Activated CD8-positive, alpha-beta T cell treated with anti-CD3 and anti-CD28 coated beads, Interleukin-2, amount 10 ng/mL, durations not matched to agents 7 days and 5 days (primary cell): ENCODE results near the gene ASIC4. TPM values are rescaled to one million over a fixed set of nuclear protein-coding genes. Genes with fewer than 3 reads are reported as not detected.

Experiments
- ATAC-seq: fragments of 150-1000 bp; cut with Tn5 transposase; one replicate; pipeline ENCODE4 v1.10.0; 2021; ENCODE audit warnings: moderate library complexity
- CTCF ChIA-PET: fragments of 350-600 bp; sonication (Branson Sonifier 250); formaldehyde crosslinking; loops from one replicate; lab custom pipeline; 2021; ENCODE audit warnings: antibody characterized with exemption; lab: Charles Lee
- POLR2A ChIA-PET: fragments of 350-600 bp; sonication (Branson Sonifier 250); formaldehyde crosslinking; loops from one replicate; lab custom pipeline; 2021; ENCODE audit warnings: antibody characterized with exemption; lab: Charles Lee
- DNase-seq: peaks from one replicate; pipeline ENCODE4 v3.0.0-alpha.2; 2020
- H3K27ac Mint-ChIP-seq: one replicate; pipeline ENCODE4 v1.8.0; 2021; ENCODE audit warnings: mild to moderate bottlenecking, mixed read lengths
- H3K27me3 Mint-ChIP-seq: one replicate; pipeline ENCODE4 v1.8.0; 2021; ENCODE audit warnings: low read depth, mixed read lengths
- H3K36me3 Mint-ChIP-seq: one replicate; pipeline ENCODE4 v1.8.0; 2021; ENCODE audit warnings: low read depth, mixed read lengths
- H3K4me1 Mint-ChIP-seq: one replicate; pipeline ENCODE4 v1.8.0; 2021; ENCODE audit warnings: low read depth, mixed read lengths
- H3K4me3 Mint-ChIP-seq: one replicate; pipeline ENCODE4 v1.8.0; 2021; ENCODE audit warnings: mild to moderate bottlenecking, mixed read lengths
- H3K9me3 Mint-ChIP-seq: one replicate; pipeline ENCODE4 v1.8.0; 2022; ENCODE audit warnings: mixed read lengths; ENCODE audit not compliant: insufficient read depth
- total RNA-seq, 2 experiments: library from RNA; stranded (reverse); gene quantifications; one replicate each; pipeline ENCODE4 v1.2.3, GENCODE V29; 2021

Gene ASIC4
- total RNA-seq, 2 experiments from 2014 or later, result not detected

GRCh38 chr2:219510512-219511135, 3.7 kb upstream of the ASIC4 start:
- POLR2A ChIA-PET, result interaction anchor here (0.6 kb wide), 1 partner anchor 618 kb away, joined by 3 read pairs; no protein-coding TSS in a partner anchor
- H3K27ac Mint-ChIP-seq, result no peak overlapping the region
- no peak overlapping the region for H3K4me3 Mint-ChIP-seq
- peaks cover 2% of the 10 kb centered on the region for H3K36me3 Mint-ChIP-seq
- peaks cover 15% of the 10 kb centered on the region for H3K4me1 Mint-ChIP-seq
- ATAC-seq, result no peak
- peaks cover 49% of the 10 kb centered on the region for H3K27me3 Mint-ChIP-seq
- no peaks in the 10 kb centered on the region for H3K9me3 Mint-ChIP-seq
- DNase-seq, result no peak
- CTCF ChIA-PET, result interaction anchor here (0.6 to 4.1 kb wide), 8 partner anchors 10 to 92 kb away, joined by 3 to 34 read pairs (median 5); partner anchors contain the start of gene GMPPA

DNA sequence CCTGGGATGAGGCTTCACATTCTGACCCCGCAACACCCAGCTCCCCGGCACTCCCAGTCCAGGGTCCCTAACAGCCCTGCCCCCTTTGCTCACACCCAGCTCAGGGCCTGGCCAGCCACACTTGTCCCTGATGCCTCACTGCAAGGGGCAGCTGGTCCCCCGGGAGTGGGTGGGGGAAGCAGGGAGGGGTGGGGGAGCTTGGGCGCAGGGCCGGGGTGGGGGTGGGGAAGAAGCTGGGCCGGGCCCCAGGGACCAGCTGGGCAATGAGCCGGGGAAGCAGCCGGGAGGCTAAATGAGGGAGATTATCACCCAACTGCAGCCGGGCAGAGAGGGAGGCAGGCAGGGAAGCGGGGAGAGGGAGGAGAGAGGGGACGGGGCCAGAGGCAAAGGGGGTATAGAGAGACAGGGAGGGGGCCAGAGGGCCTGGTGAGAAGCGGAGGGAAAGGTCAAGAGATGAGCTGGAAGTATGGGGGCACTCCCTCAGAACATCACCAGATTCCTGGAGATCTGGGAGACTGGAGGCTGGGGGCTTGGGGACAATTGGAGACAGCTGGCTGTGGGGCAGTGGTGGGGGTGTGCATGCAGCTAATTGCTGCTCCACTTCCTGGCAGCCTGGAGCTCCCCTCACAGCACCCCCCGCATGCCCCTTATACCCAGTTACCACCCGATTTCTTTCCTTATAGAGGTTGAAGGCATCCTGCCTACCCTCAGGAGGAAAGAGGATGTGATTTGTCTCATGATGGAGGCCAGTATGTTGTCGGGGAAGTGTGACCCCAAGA, 2.5 kb upstream of the ASIC4 start:
- H3K27me3 Mint-ChIP-seq, result peaks cover 59% of the 10 kb centered on the region
- H3K4me3 Mint-ChIP-seq, result no peak overlapping the region
- no peak overlapping the region for H3K27ac Mint-ChIP-seq
- H3K36me3 Mint-ChIP-seq, result peaks cover under 1% of the 10 kb centered on the region
- peaks cover 15% of the 10 kb centered on the region for H3K4me1 Mint-ChIP-seq
- CTCF ChIA-PET, result interaction anchor here (0.8 to 4.1 kb wide), 5 partner anchors 11 to 131 kb away, joined by 3 to 22 read pairs (median 3); no protein-coding TSS in a partner anchor
- no peak for ATAC-seq
- H3K9me3 Mint-ChIP-seq, result no peaks in the 10 kb centered on the region
- POLR2A ChIA-PET, result interaction anchor here (0.6 kb wide), 1 partner anchor 12 kb away, joined by 6 read pairs; no protein-coding TSS in a partner anchor
- no peak for DNase-seq

- ATAC-seq (no peak), DNase-seq (no peak)
- Mint-ChIP-seq H3K4me3 (no peak overlapping the region), H3K9me3 (no peaks in the 10 kb centered on the region), H3K36me3 (no peaks in the 10 kb centered on the region), H3K27me3 (peaks cover 67% of the 10 kb centered on the region), H3K4me1 (peaks cover 15% of the 10 kb centered on the region), H3K27ac (no peak overlapping the region)
- CTCF ChIA-PET, result interaction anchor here (0.7 to 4.1 kb wide), 5 partner anchors 12 to 130 kb away, joined by 3 to 22 read pairs (median 3); partner anchors contain the start of gene GMPPA
- POLR2A ChIA-PET, result no interaction called here
Observed at GRCh38 chr2:219512524-219513216, 1.6 kb upstream of the ASIC4 start.

- Mint-ChIP-seq H3K36me3 (no peaks in the 10 kb centered on the region), H3K9me3 (no peaks in the 10 kb centered on the region), H3K4me3 (no peak overlapping the region), H3K4me1 (peaks cover 15% of the 10 kb centered on the region), H3K27ac (no peak overlapping the region), H3K27me3 (peaks cover 75% of the 10 kb centered on the region)
- DNase-seq, result no peak
- POLR2A ChIA-PET, result no interaction called here
- no peak for ATAC-seq
- CTCF ChIA-PET, result interaction anchor here (1.0 to 4.1 kb wide), 4 partner anchors 14 to 129 kb away, joined by 3 to 22 read pairs (median 3); no protein-coding TSS in a partner anchor
Observed at GRCh38 chr2:219513787-219514186, 495 bp upstream of the ASIC4 start.

DNA sequence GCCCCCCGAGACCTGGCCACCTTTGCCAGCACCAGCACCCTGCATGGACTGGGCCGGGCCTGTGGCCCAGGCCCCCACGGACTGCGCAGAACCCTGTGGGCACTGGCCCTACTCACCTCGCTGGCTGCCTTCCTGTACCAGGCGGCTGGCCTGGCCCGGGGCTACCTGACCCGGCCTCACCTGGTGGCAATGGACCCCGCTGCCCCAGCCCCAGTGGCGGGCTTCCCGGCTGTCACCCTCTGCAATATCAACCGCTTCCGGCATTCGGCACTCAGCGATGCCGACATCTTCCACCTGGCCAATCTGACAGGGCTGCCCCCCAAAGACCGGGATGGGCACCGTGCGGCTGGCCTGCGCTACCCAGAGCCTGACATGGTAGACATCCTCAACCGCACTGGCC, 554 bp downstream of the ASIC4 start:
- POLR2A ChIA-PET, result interaction anchor here (0.6 to 0.7 kb wide), 2 partner anchors 11 to 18 kb away, joined by 3 read pairs; no protein-coding TSS in a partner anchor
- Mint-ChIP-seq H3K36me3 (no peaks in the 10 kb centered on the region), H3K4me1 (peaks cover 12% of the 10 kb centered on the region), H3K27ac (no peak overlapping the region), H3K27me3 (peaks cover 73% of the 10 kb centered on the region), H3K4me3 (no peak overlapping the region), H3K9me3 (no peaks in the 10 kb centered on the region)
- DNase-seq, result no peak
- CTCF ChIA-PET, result interaction anchor here (1.0 to 4.1 kb wide), 4 partner anchors 15 to 16 kb away, joined by 3 to 22 read pairs (median 4); partner anchors contain the start of gene GMPPA
- ATAC-seq, result no peak

DNA sequence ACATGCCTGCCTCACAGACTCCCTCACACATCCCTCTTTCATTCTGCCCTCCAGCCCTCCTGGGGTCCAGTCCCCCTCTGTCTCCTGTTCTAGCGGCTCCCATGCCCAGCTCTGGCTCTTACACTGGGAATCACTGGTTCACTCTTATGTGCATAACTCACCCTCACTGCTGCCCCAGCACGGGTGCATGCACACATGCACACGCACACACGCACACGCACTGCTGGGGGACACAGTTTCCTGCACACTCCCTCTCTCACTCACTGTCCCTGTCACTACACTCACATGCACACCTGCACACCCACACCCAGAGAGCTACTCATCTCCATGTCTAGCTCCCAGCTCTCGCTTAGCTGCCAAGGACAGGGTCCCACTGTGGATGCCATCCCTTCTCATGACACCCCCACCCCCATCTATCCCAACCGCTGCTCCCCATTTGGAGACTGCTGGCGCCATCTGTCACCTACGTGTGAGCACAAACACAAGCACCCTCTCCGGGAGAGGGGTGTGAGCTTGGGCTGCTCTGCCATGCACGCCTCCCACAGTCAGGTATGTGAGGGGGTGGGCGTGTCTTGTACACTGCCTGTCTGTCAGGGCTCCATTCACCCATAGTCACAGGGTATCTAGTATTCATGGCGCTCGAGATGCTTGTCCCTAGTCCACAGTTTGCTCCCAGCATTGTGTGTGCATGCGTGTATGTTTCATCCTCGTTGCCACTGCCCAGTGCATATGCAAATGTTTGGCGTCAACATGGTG, 1.8 kb downstream of the ASIC4 start:
- CTCF ChIA-PET, result interaction anchor here (1.0 to 1.7 kb wide), 2 partner anchors 13 to 17 kb away, joined by 4 to 5 read pairs; partner anchors contain the start of gene GMPPA
- no peak for DNase-seq

DNA sequence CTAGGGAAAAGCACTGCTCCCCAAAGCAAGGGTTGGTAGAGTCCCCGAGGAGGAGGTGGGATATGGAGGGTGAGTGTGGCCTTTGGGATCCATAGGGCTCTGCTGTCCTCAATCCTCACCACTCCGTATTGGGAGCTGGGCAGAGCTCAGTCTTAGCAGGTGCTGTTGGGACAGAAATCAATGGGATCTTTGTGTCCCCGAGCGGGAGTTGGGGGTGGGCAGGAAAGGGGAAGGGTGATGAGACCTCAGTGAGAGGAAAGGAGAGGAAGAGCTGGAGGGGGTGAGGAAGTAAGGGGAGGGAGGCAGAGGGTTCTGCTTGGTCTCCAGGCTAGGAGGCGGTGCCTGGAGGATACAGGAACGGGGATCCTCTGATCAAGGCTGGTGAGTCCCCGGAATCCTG, 2.6 kb downstream of the ASIC4 start:
- ChIA-PET CTCF (no interaction called here), POLR2A (no interaction called here)
- DNase-seq (no peak), ATAC-seq (no peak)
- Mint-ChIP-seq H3K27ac (no peak overlapping the region), H3K9me3 (no peaks in the 10 kb centered on the region), H3K36me3 (no peaks in the 10 kb centered on the region), H3K4me3 (no peak overlapping the region), H3K4me1 (peaks cover 9% of the 10 kb centered on the region), H3K27me3 (peaks cover 71% of the 10 kb centered on the region)

More for the DNA sequence above, 1.8 kb downstream of the ASIC4 start:
- POLR2A ChIA-PET, result no interaction called here
- peaks cover 9% of the 10 kb centered on the region for H3K4me1 Mint-ChIP-seq
- no peaks in the 10 kb centered on the region for H3K9me3 Mint-ChIP-seq
- H3K36me3 Mint-ChIP-seq, result no peaks in the 10 kb centered on the region
- peaks cover 69% of the 10 kb centered on the region for H3K27me3 Mint-ChIP-seq
- H3K27ac Mint-ChIP-seq, result no peak overlapping the region
- no peak for ATAC-seq
- H3K4me3 Mint-ChIP-seq, result no peak overlapping the region

GRCh38 chr2:219517954-219518778, 3.9 kb downstream of the ASIC4 start:
- ChIA-PET CTCF (interaction anchor here (0.8 to 4.3 kb wide), 5 partner anchors 8 to 115 kb away, joined by 3 to 24 read pairs (median 5); no protein-coding TSS in a partner anchor), POLR2A (interaction anchor here (0.7 kb wide), 1 partner anchor 10 kb away, joined by 4 read pairs; no protein-coding TSS in a partner anchor)
- Mint-ChIP-seq H3K4me3 (no peak overlapping the region), H3K4me1 (peaks cover 10% of the 10 kb centered on the region), H3K27ac (no peak overlapping the region), H3K36me3 (no peaks in the 10 kb centered on the region), H3K9me3 (no peaks in the 10 kb centered on the region), H3K27me3 (peaks cover 65% of the 10 kb centered on the region)
- no peak for DNase-seq
- no peak for ATAC-seq

DNA sequence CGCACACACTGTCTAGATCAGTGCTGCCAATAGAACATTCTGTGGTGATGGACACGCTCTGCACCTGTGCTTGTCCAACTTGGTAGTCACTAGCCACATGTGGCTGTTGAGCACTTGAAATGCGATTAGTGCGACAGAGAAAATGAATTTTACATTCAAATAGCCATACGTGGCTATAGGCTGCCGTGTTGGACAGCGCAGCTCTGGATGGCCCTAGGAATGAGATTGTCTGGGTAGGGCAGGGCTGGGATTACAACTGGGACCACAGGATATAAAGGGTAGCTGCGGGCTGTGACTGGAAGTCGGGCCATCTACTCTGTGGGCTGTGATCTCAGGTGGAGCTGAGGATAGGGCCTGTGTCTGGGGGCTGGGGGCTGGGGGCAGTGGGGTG, 5.2 kb downstream of the ASIC4 start:
- no peak for DNase-seq
- ChIA-PET CTCF (interaction anchor here (2.0 to 4.3 kb wide), 2 partner anchors 10 to 24 kb away, joined by 5 to 24 read pairs; no protein-coding TSS in a partner anchor), POLR2A (no interaction called here)
- ATAC-seq, result no peak
- H3K4me1 Mint-ChIP-seq, result peaks cover 1% of the 10 kb centered on the region
- H3K36me3 Mint-ChIP-seq, result no peaks in the 10 kb centered on the region
- peaks cover 65% of the 10 kb centered on the region for H3K27me3 Mint-ChIP-seq
- no peak overlapping the region for H3K27ac Mint-ChIP-seq
- no peak overlapping the region for H3K4me3 Mint-ChIP-seq
- no peaks in the 10 kb centered on the region for H3K9me3 Mint-ChIP-seq

DNA sequence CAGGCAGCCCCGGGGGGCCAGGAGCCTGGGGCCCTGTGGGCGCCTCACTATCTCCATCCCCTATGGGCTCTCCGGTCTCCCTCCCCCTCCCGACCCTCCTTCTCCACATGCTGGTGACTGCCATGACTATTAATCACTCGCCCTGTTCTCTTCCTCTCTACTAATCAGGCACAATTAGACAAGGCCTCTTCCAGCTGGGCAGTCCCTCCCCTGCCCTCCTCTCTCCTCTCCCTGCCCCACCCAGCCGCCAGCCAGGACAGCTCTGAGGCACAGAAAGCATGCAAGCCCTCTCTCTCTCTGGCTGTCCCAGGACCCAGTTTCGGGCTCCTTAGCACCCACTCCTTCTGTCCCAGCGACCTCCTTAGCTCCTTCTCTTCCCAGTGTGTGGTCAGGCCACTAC, 5.8 kb downstream of the ASIC4 start:
- POLR2A ChIA-PET, result no interaction called here

More for the DNA sequence above, 5.8 kb downstream of the ASIC4 start:
- DNase-seq (no peak), ATAC-seq (no peak)
- Mint-ChIP-seq H3K27ac (no peak overlapping the region), H3K36me3 (no peaks in the 10 kb centered on the region), H3K27me3 (peaks cover 66% of the 10 kb centered on the region), H3K4me1 (peaks cover 1% of the 10 kb centered on the region), H3K9me3 (no peaks in the 10 kb centered on the region), H3K4me3 (no peak overlapping the region)
- CTCF ChIA-PET, result interaction anchor here (0.8 to 4.3 kb wide), 5 partner anchors 10 to 117 kb away, joined by 3 to 24 read pairs (median 4); no protein-coding TSS in a partner anchor
